GM06990 (cell line): ENCODE results near the gene CDA.

Source experiments
- DNase-seq: peaks from one replicate; pipeline ENCODE4 v3.0.0-alpha.2; 2011; ENCODE audit not compliant: insufficient read length; ENCODE audit errors: extremely low read depth
- H3K27me3 ChIP-seq: replicated peaks from 2 replicates; pipeline ENCODE4 v1.6.0; 2011; ENCODE audit warnings: low read length; ENCODE audit not compliant: control insufficient read depth, insufficient read depth
- H3K36me3 ChIP-seq: 2 replicates; pipeline ENCODE4 v1.5.1; 2011; ENCODE audit warnings: low read length; ENCODE audit not compliant: control insufficient read depth, insufficient read depth
- H3K4me3 ChIP-seq: replicated peaks from 2 replicates; pipeline ENCODE4 v1.5.1; 2011; ENCODE audit warnings: low read depth, mild to moderate bottlenecking, control low read depth, low read length
- TF ChIP-seq, protein P1 (sequence below): IDR thresholded peaks from 2 replicates; pipeline ENCODE4 v1.5.1; 2011; ENCODE audit warnings: low read length, control low read depth, mild to moderate bottlenecking, inconsistent platforms; ENCODE audit not compliant: insufficient read depth, poor library complexity, severe bottlenecking

Gene CDA

GRCh38 chr1:20575541-20576336 lies 13.2 kb upstream of the CDA start:
- H3K36me3 ChIP-seq, result no peaks in the 10 kb centered on the region
- H3K4me3 ChIP-seq, result no peak overlapping the region
- H3K27me3 ChIP-seq, result no peaks in the 10 kb centered on the region; the same call in 1 of the 2 replicates
- TF ChIP-seq, protein P1, sequence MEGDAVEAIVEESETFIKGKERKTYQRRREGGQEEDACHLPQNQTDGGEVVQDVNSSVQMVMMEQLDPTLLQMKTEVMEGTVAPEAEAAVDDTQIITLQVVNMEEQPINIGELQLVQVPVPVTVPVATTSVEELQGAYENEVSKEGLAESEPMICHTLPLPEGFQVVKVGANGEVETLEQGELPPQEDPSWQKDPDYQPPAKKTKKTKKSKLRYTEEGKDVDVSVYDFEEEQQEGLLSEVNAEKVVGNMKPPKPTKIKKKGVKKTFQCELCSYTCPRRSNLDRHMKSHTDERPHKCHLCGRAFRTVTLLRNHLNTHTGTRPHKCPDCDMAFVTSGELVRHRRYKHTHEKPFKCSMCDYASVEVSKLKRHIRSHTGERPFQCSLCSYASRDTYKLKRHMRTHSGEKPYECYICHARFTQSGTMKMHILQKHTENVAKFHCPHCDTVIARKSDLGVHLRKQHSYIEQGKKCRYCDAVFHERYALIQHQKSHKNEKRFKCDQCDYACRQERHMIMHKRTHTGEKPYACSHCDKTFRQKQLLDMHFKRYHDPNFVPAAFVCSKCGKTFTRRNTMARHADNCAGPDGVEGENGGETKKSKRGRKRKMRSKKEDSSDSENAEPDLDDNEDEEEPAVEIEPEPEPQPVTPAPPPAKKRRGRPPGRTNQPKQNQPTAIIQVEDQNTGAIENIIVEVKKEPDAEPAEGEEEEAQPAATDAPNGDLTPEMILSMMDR, result no peak
- DNase-seq, result no peak

DNA sequence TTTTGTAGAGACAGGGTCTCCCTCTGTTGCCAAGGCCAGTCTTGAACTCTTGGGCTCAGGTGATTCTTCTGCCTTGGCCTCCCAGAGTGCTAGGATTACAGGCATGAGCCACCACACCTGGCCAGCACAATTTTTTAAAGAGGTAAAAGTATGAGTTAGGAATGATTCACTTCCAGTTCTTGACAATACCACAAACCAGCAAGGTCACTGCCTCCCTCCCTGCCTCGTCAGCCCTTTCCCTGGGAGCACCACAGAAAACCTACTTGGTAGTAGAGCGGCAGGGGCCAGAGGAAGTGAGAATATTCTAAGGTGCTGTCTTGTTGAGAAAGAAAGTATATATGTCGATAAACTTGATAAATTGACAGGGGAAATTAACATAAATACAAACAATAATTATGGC lies 10.8 kb upstream of the CDA start:
- no peaks in the 10 kb centered on the region for H3K27me3 ChIP-seq
- DNase-seq, result no peak
- no peak overlapping the region for H3K4me3 ChIP-seq
- no peaks in the 10 kb centered on the region for H3K36me3 ChIP-seq
- TF ChIP-seq, protein P1, result no peak

GRCh38 chr1:20578721-20579395 lies 10.0 kb upstream of the CDA start:
- Histone ChIP-seq H3K27me3 (no peaks in the 10 kb centered on the region), H3K4me3 (no peak overlapping the region), H3K36me3 (no peaks in the 10 kb centered on the region)
- DNase-seq, result no peak
- TF ChIP-seq, protein P1, result no peak

GRCh38 chr1:20584890-20585289 lies 4.0 kb upstream of the CDA start:
- no peak for DNase-seq
- Histone ChIP-seq H3K27me3 (0 out of 2 replicates have a peak, but pooled peaks cover 1% of the 10 kb centered on the region), H3K4me3 (no peak overlapping the region)

GRCh38 chr1:20586953-20587660 lies 1.8 kb upstream of the CDA start:
- Histone ChIP-seq H3K36me3 (no peaks in the 10 kb centered on the region), H3K4me3 (no peak overlapping the region), H3K27me3 (peaks cover 1% of the 10 kb centered on the region)
- DNase-seq, result no peak
- TF ChIP-seq, protein P1, result no peak

More at GRCh38 chr1:20584890-20585289, 4.0 kb upstream of the CDA start:
- no peaks in the 10 kb centered on the region for H3K36me3 ChIP-seq
- TF ChIP-seq, protein P1, result no peak
